Peyer's patch (tissue), 4 donors: ENCODE results near the gene TDRD3.

Source experiments
- POLR2A ChIP-seq, 2 donors: fragments of 450-650 bp; IDR thresholded peaks; one replicate each; pipeline ENCODE4 v1.5.1; 2017; ENCODE audit warnings: antibody characterized with exemption in 2 of 2, mild to moderate bottlenecking in 2 of 2, moderate library complexity in 2 of 2
- TF ChIP-seq, protein P1 (sequence below), 6 experiments: fragments of 450-650 bp in 4 of 6; fragments of 200-600 bp in 2 of 6; sonication (generic) in 1 of 6; IDR thresholded peaks; one replicate each; pipeline ENCODE4 v1.5.1; 2017 to 2019; ENCODE audit warnings: antibody characterized with exemption in 6 of 6, mild to moderate bottlenecking in 3 of 6, moderate library complexity in 1 of 6

DNA sequence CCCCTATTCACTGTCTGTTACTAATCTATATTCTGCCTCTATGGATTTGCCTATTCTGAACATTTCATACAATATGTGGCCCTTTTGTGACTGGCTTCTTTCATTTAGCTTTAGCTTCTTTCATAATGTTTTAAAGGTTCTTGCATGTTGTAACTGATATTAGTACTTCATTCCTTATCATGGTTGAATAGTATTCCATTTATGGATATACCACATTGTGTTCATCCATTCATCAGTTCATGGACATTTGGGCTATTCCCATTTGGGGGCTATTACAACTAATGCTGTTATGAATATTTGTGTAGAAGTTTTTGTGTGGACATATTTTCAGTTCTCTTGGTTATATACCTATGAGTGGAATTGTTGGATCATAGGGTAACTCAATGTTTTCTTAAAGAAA, 44.4 kb upstream of the TDRD3 start:
- TF ChIP-seq, protein P1, sequence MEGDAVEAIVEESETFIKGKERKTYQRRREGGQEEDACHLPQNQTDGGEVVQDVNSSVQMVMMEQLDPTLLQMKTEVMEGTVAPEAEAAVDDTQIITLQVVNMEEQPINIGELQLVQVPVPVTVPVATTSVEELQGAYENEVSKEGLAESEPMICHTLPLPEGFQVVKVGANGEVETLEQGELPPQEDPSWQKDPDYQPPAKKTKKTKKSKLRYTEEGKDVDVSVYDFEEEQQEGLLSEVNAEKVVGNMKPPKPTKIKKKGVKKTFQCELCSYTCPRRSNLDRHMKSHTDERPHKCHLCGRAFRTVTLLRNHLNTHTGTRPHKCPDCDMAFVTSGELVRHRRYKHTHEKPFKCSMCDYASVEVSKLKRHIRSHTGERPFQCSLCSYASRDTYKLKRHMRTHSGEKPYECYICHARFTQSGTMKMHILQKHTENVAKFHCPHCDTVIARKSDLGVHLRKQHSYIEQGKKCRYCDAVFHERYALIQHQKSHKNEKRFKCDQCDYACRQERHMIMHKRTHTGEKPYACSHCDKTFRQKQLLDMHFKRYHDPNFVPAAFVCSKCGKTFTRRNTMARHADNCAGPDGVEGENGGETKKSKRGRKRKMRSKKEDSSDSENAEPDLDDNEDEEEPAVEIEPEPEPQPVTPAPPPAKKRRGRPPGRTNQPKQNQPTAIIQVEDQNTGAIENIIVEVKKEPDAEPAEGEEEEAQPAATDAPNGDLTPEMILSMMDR (IDR thresholded peaks at IDR 0.05): no peak
- no peak for TF ChIP-seq POLR2A (IDR thresholded peaks at IDR 0.05)
